Common myeloid progenitor, CD34-positive (primary cell): Measurements from ENCODE around the gene MAGEB3.

Experiments used
- CTCF ChIA-PET: fragments of 350-600 bp; sonication (Branson Sonifier 250); formaldehyde crosslinking; loops from one replicate; lab custom pipeline; 2021; ENCODE audit warnings: antibody characterized with exemption; lab: Charles Lee
- POLR2A ChIA-PET: fragments of 350-600 bp; sonication (Branson Sonifier 250); formaldehyde crosslinking; loops from one replicate; lab custom pipeline; 2021; ENCODE audit warnings: antibody characterized with exemption; lab: Charles Lee
- DNase-seq, 3 donors: peaks; one replicate each; pipeline versions ENCODE4 v3.0.0 to v3.0.0-alpha.2; 2013
- H3K27ac ChIP-seq, 2 experiments: 1 replicate in 1 of 2; 2 replicates in 1 of 2; pipeline ENCODE4 v1.7.0; 2013; ENCODE audit warnings: inconsistent platforms in 2 of 2, low read length in 2 of 2, mild to moderate bottlenecking in 2 of 2, low read depth in 1 of 2, moderate library complexity in 1 of 2; ENCODE audit not compliant: severe bottlenecking in 2 of 2, insufficient read depth in 1 of 2, poor library complexity in 1 of 2
- H3K27me3 ChIP-seq, 5 experiments: replicated peaks in 2 of 5; 1 replicate in 3 of 5; 2 replicates in 2 of 5; pipeline versions ENCODE4 v1.6.1 to v1.7.0; 2013; ENCODE audit warnings: low read length in 4 of 5, mild to moderate bottlenecking in 2 of 5, moderate library complexity in 2 of 5, inconsistent platforms in 1 of 5; ENCODE audit not compliant: insufficient read depth in 5 of 5, control insufficient read depth in 4 of 5
- H3K36me3 ChIP-seq, 4 experiments: 1 replicate in 2 of 4; 2 replicates in 2 of 4; pipeline versions ENCODE4 v1.6.1 to v1.7.0; 2013; ENCODE audit warnings: low read length in 3 of 4, control low read depth in 1 of 4, mild to moderate bottlenecking in 1 of 4; ENCODE audit not compliant: control insufficient read depth in 4 of 4, insufficient read depth in 4 of 4
- H3K4me1 ChIP-seq, 4 experiments: 1 replicate in 3 of 4; 2 replicates in 1 of 4; pipeline versions ENCODE4 v1.6.1 to v1.7.1; 2013; ENCODE audit warnings: low read length in 3 of 4, mild to moderate bottlenecking in 3 of 4, control low read depth in 1 of 4, inconsistent platforms in 1 of 4, moderate library complexity in 1 of 4; ENCODE audit not compliant: control insufficient read depth in 4 of 4, insufficient read depth in 4 of 4; ENCODE audit errors: control extremely low read depth in 1 of 4
- H3K4me3 ChIP-seq, 7 experiments: 1 replicate in 4 of 7; 2 replicates in 3 of 7; pipeline versions ENCODE4 v1.5.1 to v1.7.0; 2013; ENCODE audit warnings: mild to moderate bottlenecking in 7 of 7, low read length in 6 of 7, moderate library complexity in 6 of 7, inconsistent platforms in 2 of 7, low read depth in 2 of 7, control low read depth in 1 of 7; ENCODE audit not compliant: insufficient read depth in 4 of 7, control insufficient read depth in 1 of 7; ENCODE audit errors: extremely low read depth in 1 of 7
- H3K9me3 ChIP-seq, 5 experiments: 1 replicate in 4 of 5; 2 replicates in 1 of 5; pipeline versions ENCODE4 v1.6.1 to v1.7.1; 2013; ENCODE audit warnings: low read length in 4 of 5, mild to moderate bottlenecking in 2 of 5, inconsistent platforms in 1 of 5, low read depth in 1 of 5, moderate library complexity in 1 of 5; ENCODE audit not compliant: control insufficient read depth in 4 of 5, insufficient read depth in 2 of 5; ENCODE audit errors: control extremely low read depth in 1 of 5
- WGBS: methylation state at CpG from one replicate; pipeline ENCODE4 v1.1.5; 2013; ENCODE audit not compliant: insufficient coverage; 5-methylcytosine and 5-hydroxymethylcytosine counted together

Gene MAGEB3

GRCh38 chrX:30246769-30247489 lies 16.5 kb downstream of the MAGEB3 start, which contains the start of gene MAGEB1:
TSS of gene MAGEB1 (plus strand) at chrX:30247146. CDS start at chrX:30250494, 3,348 bp downstream.
- CTCF ChIA-PET: no interaction called here
- 81% methylated on average over 37 of the region's 38 CpGs for WGBS
- Histone ChIP-seq H3K27me3 (no peaks in the 10 kb centered on the region), H3K36me3 (no peaks in the 10 kb centered on the region), H3K4me1 (no peaks in the 10 kb centered on the region), H3K4me3 (no peak within 1 kb of the TSS), H3K27ac (no peak within 1 kb of the TSS), H3K9me3 (peaks cover 0 to 3% (median 0%) of the 10 kb centered on the region in 5 experiments)
- DNase-seq: peak in 1 of 3 donors; percentile 0
- POLR2A ChIA-PET: no interaction called here

GRCh38 chrX:30248854-30249253 lies 18.4 kb downstream of the MAGEB3 start:
- 59% methylated on average over 3 of the region's 4 CpGs for WGBS
- no peaks in the 10 kb centered on the region for H3K27me3 ChIP-seq
- POLR2A ChIA-PET: no interaction called here
- H3K4me3 ChIP-seq: no peak overlapping the region
- no peak overlapping the region for H3K27ac ChIP-seq
- CTCF ChIA-PET: no interaction called here
- H3K9me3 ChIP-seq: peaks cover 0 to 3% (median 0%) of the 10 kb centered on the region in 5 experiments
- no peaks in the 10 kb centered on the region for H3K4me1 ChIP-seq
- H3K36me3 ChIP-seq: no peaks in the 10 kb centered on the region
- no peak for DNase-seq

- CTCF ChIA-PET: no interaction called here
- Histone ChIP-seq H3K9me3 (no peaks in the 10 kb centered on the region), H3K4me3 (no peak overlapping the region), H3K36me3 (no peaks in the 10 kb centered on the region), H3K27me3 (no peaks in the 10 kb centered on the region), H3K27ac (no peak overlapping the region), H3K4me1 (no peaks in the 10 kb centered on the region)
- WGBS: 100% methylated on average over 1 of the region's 1 CpG
- POLR2A ChIA-PET: no interaction called here
- DNase-seq: no peak
These were observed 22.8 kb downstream of the MAGEB3 start for GRCh38 chrX:30253257-30253656.

GRCh38 chrX:30259927-30260326 lies 29.5 kb downstream of the MAGEB3 start:
- ChIA-PET POLR2A (no interaction called here), CTCF (no interaction called here)
- Histone ChIP-seq H3K4me1 (no peaks in the 10 kb centered on the region), H3K9me3 (no peaks in the 10 kb centered on the region), H3K36me3 (no peaks in the 10 kb centered on the region), H3K27ac (no peak overlapping the region), H3K4me3 (no peak overlapping the region), H3K27me3 (no peaks in the 10 kb centered on the region)
- no CpG with 5 or more reads among the region's 2 CpGs for WGBS
- DNase-seq: no peak

GRCh38 chrX:30261012-30261411 lies 30.6 kb downstream of the MAGEB3 start:
- H3K4me1 ChIP-seq: no peaks in the 10 kb centered on the region
- no peak for DNase-seq
- ChIA-PET CTCF (no interaction called here), POLR2A (no interaction called here)
- H3K4me3 ChIP-seq: no peak overlapping the region
- H3K27me3 ChIP-seq: no peaks in the 10 kb centered on the region
- no peaks in the 10 kb centered on the region for H3K9me3 ChIP-seq
- H3K36me3 ChIP-seq: no peaks in the 10 kb centered on the region
- no peak overlapping the region for H3K27ac ChIP-seq

GRCh38 chrX:30262763-30263162 lies 32.3 kb downstream of the MAGEB3 start:
- no peaks in the 10 kb centered on the region for H3K36me3 ChIP-seq
- H3K27me3 ChIP-seq: no peaks in the 10 kb centered on the region
- H3K4me1 ChIP-seq: no peaks in the 10 kb centered on the region
- CTCF ChIA-PET: no interaction called here
- no peak overlapping the region for H3K27ac ChIP-seq
- no peak overlapping the region for H3K4me3 ChIP-seq
- no peaks in the 10 kb centered on the region for H3K9me3 ChIP-seq
- DNase-seq: no peak
- WGBS: no CpG with 5 or more reads among the region's 1 CpG
- POLR2A ChIA-PET: no interaction called here

GRCh38 chrX:30270639-30271038 lies 40.2 kb downstream of the MAGEB3 start:
- DNase-seq: no peak
- ChIA-PET POLR2A (no interaction called here), CTCF (no interaction called here)
- Histone ChIP-seq H3K27ac (no peak overlapping the region), H3K4me1 (no peaks in the 10 kb centered on the region), H3K4me3 (no peak overlapping the region), H3K9me3 (no peaks in the 10 kb centered on the region), H3K36me3 (no peaks in the 10 kb centered on the region), H3K27me3 (peaks cover 0 to 5% (median 0%) of the 10 kb centered on the region in 5 experiments)
- WGBS: 84% methylated on average over 3 of the region's 3 CpGs
